Measurements from ENCODE around the gene KIAA1549. TPM values are rescaled to one million over a fixed set of nuclear protein-coding genes. Genes with fewer than 3 reads are reported as not detected.

The KIAA1549 gene
- total RNA-seq, 1 donor = 3.7 TPM

DNA sequence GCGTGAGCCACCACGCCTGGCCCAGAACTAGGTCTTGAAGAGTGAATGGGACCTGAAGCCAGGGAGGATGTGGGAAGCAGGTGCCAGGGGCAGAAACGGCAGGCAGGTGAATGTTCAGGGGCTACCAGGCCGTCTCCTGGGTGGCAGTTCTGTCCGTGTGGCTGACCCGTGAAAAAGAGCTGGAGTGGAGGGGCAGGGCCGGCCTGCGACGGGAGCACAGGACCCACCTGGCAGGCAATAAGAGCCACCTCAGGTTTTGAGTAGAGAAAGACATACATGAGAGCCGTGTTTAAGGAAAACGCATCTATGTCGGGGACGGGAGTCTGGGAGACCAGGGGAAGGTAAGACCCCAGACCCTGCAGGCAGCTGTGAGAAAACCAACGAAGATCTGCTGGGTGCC lies 112.5 kb downstream of the KIAA1549 start:
- TF ChIP-seq, protein P1, sequence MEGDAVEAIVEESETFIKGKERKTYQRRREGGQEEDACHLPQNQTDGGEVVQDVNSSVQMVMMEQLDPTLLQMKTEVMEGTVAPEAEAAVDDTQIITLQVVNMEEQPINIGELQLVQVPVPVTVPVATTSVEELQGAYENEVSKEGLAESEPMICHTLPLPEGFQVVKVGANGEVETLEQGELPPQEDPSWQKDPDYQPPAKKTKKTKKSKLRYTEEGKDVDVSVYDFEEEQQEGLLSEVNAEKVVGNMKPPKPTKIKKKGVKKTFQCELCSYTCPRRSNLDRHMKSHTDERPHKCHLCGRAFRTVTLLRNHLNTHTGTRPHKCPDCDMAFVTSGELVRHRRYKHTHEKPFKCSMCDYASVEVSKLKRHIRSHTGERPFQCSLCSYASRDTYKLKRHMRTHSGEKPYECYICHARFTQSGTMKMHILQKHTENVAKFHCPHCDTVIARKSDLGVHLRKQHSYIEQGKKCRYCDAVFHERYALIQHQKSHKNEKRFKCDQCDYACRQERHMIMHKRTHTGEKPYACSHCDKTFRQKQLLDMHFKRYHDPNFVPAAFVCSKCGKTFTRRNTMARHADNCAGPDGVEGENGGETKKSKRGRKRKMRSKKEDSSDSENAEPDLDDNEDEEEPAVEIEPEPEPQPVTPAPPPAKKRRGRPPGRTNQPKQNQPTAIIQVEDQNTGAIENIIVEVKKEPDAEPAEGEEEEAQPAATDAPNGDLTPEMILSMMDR (IDR thresholded peaks at IDR 0.05; ENCODE audit: insufficient read depth, low read length) = no peak
- no peak for DNase-seq (ENCODE audit: low read depth)

DNA sequence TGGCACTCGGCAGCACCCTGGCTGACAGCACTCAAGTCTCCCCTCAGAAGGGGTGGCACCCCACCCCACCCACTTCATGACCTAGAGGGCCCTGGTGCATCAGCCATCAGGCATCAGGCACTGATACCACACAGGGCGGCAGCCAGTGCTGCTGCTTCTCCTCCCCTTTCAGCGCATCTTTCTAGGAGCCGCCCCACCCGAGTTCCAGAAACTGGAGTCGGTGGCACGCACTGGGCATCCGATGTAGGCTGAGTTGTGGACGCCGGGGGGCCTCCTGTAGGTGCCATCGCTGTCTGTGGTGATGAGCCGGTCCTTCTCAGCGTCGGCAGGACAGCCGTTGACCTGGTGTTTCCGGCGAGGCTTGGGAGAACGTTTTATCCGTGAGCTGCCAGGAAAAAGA lies 113.4 kb downstream of the KIAA1549 start:
- DNase-seq (ENCODE audit: low read depth) = no peak
- no peak overlapping the region for H3K4me3 ChIP-seq (ENCODE audit: low read depth, low read length)
- TF ChIP-seq, protein P1 (IDR thresholded peaks at IDR 0.05; ENCODE audit: insufficient read depth, low read length) = no peak

More for the DNA sequence above, 112.5 kb downstream of the KIAA1549 start:
- H3K4me3 ChIP-seq (ENCODE audit: low read depth, low read length) = no peak overlapping the region

DNA sequence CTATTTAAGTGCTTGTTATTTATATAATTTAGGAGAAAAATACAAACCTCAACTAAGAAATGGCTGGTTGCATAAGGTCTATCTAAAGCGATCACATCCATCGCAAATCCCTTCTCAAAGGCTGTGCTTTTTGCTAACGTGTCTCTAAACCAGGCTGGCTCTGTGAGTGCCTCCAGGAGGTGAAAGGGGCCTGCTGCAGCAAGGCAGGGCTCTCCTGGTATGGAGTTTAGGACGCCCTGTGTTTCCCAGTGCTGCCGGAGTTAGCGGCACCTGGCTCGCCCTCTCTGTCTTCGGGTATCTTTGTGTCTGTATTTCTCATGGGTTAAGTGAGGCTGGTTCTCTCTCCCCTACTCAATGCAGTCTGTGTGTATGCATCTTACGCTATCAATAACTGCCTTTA lies 114.8 kb downstream of the KIAA1549 start:
- DNase-seq (ENCODE audit: low read depth) = no peak
- H3K4me3 ChIP-seq (ENCODE audit: low read depth, low read length) = no peak overlapping the region
- TF ChIP-seq, protein P1 (IDR thresholded peaks at IDR 0.05; ENCODE audit: insufficient read depth, low read length) = no peak

DNA sequence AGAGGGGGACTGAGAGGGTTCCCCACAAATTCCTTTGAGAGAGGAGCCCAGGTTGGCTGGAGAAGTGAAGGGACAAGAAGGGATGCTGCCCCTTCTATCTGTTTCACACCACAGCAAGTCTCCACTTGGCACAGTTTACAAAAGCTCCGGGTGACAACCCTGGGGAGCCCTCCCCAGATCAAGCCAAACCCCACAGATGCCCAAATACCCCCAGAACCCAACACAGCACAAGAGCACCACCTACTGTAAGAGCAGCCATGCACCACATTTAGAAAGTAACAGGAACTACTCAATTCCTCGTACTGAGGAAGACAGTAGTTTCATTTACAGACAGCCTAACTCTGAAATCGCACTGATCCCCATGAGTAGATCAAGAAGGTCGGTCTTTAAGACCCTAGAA lies 115.3 kb downstream of the KIAA1549 start:
- TF ChIP-seq, protein P1 (IDR thresholded peaks at IDR 0.05; ENCODE audit: insufficient read depth, low read length) = peak; percentile 42
- no peak overlapping the region for H3K4me3 ChIP-seq (ENCODE audit: low read depth, low read length)
- DNase-seq (ENCODE audit: low read depth) = no peak

DNA sequence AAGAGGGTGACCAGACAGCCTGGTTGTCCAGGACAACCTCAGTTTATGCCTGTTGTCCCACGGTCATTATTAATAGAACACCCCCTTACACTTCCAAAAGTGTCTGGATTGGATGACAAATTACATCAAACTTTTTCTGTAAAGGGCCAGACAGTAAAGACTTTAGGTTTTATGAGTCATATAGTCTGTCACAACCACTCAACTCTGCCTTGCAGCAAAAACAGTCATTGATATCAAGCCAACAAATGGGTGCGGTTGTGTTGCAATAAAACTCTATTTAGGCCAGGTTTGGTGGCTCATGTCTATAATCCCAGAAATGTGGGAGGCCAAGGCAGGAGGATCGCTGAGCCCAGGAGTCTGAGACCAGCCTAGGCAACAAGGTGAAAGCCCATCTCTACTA lies 116.5 kb downstream of the KIAA1549 start:
- DNase-seq (ENCODE audit: low read depth) = peak; percentile 86
- TF ChIP-seq, protein P1 (IDR thresholded peaks at IDR 0.05; ENCODE audit: insufficient read depth, low read length) = no peak

DNA sequence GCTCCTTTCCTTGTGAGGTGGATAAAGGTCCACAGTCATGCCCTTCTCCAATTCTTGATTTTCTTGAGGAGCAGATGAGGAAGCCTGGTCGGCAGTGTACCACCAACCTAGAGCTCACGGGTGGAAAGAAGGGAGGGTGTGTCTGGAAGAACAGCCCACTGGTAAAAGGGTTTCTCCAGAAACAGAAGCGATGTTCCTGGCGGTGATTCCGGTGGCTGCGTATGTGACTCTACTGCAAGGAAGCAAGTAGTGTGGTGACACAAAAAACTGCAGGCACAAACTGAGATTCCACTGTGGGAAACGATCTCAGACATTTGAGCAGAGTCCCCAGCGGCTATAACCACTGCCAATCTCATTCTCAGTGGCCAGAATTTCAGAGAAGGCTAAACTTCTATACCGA lies 117.3 kb downstream of the KIAA1549 start:
- no peak for DNase-seq (ENCODE audit: low read depth)
- TF ChIP-seq, protein P1 (IDR thresholded peaks at IDR 0.05; ENCODE audit: insufficient read depth, low read length) = no peak
- H3K4me3 ChIP-seq (ENCODE audit: low read depth, low read length) = no peak overlapping the region

More for the DNA sequence above, 116.5 kb downstream of the KIAA1549 start:
- H3K4me3 ChIP-seq (ENCODE audit: low read depth, low read length) = no peak overlapping the region

DNA sequence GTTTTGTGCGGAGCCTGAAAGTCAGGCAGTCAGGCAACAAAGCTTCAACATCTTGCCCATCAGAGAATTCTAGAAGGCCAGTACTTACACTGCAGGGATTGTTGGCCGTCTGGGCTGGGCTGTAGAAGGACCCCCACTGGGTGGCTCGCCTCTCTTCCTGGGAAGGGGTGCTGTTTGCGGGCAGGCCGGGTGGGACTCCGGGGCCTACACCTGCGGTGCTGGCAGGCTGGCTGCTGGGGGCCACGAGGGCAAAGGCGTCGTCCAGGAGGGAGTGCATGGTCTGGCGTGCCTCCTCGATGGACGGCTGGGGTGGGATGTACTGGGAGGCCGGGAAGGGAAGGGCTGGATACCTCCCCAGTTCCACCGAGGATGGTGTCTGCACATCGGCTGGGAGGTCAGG lies 120.1 kb downstream of the KIAA1549 start:
- TF ChIP-seq, protein P1 (IDR thresholded peaks at IDR 0.05; ENCODE audit: insufficient read depth, low read length) = no peak
- H3K4me3 ChIP-seq (ENCODE audit: low read depth, low read length) = no peak overlapping the region
- no peak for DNase-seq (ENCODE audit: low read depth)

All from fibroblast of the aortic adventitia (primary cell).